GM19240 (cell line): ENCODE data around the gene FBXL22.
"Not testable (repeated sequence)": the region's sequence is repeated elsewhere in the genome, so short reads cannot be mapped to it uniquely, and the experiment has no call there.

ENCODE experiments used
- DNase-seq: peaks from one replicate; pipeline ENCODE4 v3.0.0; 2011; ENCODE audit warnings: low spot score; ENCODE audit not compliant: insufficient read length

Gene FBXL22

DNA sequence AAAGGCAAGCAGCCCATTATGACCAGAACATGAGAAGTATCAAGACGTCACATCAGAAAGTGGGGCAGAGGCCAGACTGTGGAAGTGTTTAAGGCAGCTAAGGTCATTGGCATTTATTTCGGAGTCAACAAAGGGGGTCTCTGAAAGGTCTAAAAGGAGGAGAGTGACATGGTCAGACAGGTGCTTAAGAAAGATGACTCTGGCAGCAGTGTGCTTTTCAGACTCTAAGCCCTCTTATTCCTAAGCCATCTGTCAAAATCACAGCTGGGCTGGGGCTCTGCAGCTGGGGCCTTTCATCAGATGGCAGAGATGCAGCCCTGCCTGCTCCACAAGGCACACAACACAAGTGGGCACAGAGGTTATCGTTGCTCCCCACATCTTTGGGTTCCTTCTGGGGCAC lies 14.0 kb downstream of the FBXL22 start:
- no peak for DNase-seq

DNA sequence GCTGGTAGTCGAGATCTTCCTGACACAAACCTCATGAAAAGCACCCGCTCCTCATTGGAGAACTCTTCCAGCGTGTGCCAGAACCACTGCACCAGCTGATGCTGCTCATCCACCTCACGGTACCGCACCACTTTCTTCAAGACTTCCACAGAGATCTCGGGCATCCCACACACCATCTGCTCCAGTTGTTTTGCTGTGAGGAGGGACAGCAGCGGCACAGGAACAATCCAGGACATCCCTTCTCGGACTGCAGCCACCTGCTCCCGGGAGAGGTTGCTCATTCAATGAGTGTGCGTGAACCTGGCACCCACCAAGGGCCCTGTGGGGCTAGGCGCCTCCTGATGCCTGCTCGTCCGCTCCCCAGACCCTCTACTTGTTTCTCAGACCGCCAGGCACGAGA lies 15.1 kb downstream of the FBXL22 start:
- DNase-seq: no peak

DNA sequence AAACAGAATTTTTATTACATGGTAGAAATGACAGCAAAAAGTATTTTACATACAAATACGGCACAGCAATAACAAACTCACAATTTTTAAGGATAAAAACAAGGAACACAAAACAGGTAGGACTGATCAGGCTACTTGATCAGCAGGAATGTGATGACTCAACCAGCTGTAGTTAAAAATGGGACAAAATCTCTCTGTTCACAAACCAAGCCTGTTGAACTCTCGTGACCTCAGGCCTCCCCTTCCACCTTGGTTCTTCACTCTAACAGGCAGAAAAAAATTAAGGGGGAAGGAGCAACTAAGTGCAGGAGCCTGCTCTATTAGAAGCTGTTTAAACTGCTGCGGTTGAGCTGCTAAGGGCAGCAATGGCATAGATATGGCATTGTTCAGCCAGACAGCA lies 18.7 kb downstream of the FBXL22 start:
- no peak for DNase-seq

GRCh38 chr15:63617147-63617546 lies 20.0 kb downstream of the FBXL22 start:
- not testable (repeated sequence) for DNase-seq

- DNase-seq: not testable (repeated sequence)
Measured at GRCh38 chr15:63617627-63618026, 20.4 kb downstream of the FBXL22 start.

DNA sequence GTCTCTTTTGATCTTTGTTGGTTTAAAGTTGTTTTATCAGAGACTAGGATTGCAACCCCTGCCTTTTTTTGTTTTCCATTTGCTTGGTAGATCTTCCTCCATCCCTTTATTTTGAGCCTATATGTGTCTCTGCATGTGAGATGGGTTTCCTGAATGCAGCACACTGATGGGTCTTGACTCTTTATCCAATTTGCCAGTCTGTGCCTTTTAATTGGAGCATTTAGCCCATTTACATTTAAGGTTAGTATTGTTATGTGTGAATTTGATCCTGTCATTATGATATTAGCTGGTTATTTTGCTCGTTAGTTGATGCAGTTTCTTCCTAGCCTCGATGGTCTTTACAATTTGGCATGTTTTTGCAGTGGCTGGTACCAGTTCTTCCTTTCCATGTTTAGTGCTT lies 23.6 kb downstream of the FBXL22 start:
- DNase-seq: not testable (repeated sequence)

DNA sequence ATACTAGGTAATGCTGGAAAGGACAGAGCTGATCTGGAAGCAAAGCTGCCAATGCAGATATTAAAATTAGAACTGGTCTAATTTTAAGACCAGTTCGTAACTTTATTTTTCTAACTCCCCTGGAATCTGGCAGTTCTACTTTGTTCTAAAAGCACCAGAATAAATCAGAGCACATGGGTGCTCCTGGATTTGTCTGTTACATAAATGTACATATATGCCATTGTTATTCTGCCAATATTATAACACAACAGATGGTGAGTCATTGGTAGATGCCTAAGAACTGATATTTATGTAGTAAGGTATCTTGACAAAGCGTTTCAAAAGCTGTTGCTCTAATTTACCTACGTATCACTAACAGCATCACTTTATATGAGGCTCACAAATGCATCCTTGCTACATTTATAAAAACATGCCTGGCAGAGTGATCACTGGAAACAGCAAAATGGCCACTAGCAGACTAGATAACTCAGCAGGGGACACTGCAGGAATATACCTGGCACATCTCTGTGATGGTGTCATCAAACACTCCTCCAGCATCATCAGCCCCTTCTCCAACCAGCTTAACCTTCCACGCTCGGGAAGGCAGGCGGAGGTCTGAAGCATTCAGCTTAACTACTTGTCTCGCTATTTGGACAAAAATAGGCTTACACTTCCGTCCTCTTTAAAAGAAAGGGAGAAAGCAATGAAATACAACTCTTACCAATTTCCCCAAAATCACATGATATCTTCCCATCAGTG lies 26.2 kb downstream of the FBXL22 start:
- no peak for DNase-seq

- DNase-seq: peak; percentile 26
Measured at GRCh38 chr15:63626955-63627354, 29.8 kb downstream of the FBXL22 start.

- DNase-seq: no peak
Measured at GRCh38 chr15:63628123-63628822, 31.1 kb downstream of the FBXL22 start.

DNA sequence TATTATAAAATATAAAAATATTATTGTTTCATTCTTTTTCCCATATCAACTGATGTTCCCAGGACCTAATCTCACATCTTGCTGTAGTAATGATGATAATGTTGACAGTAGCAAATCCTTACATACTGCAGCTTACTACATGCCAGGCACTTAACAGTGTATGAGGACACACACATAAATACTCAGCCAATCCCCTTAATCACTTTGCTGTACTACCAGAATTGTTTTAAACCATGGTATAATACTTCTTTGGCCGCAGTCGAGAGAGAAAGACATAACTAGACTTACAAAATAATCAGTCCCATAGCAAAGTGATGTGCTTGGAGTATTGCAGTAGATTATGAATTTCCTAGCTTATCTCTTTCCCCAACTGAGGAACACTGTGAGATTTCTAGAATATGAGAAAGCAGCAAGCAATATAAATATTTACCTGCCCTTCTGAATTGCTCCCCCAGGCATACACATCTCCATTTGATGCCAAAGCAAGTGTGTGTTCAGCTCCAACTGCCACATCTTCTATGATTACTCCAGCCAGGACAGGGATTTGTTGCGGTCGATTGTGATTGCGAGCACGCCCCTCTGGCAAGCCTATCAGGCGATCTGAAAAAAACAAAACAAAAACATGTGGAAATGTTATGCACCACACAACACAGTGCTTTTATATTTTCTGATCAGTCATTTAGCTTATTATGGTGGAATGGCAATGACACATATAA lies 33.0 kb downstream of the FBXL22 start:
- no peak for DNase-seq

DNA sequence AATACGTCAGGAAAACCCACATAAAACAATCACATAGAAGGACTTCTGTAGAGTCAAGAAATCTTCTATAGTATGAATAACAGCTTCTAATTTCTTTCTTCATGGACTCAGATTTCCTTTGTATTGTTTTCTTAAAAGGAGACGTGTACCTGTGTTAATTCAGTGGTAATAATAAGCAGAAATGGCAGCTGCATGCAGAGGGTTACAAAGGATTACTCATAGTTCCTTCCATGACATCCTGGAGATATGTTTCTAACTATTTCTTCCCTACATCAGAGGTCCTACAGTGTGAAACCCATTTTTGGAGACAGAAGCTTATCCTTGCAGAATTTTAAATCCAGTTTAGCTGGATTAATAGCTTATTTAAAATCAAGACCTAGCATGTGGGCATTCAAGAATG lies 36.1 kb downstream of the FBXL22 start:
- DNase-seq: no peak

GRCh38 chr15:63634154-63634553 lies 37.0 kb downstream of the FBXL22 start:
- DNase-seq: no peak

DNA sequence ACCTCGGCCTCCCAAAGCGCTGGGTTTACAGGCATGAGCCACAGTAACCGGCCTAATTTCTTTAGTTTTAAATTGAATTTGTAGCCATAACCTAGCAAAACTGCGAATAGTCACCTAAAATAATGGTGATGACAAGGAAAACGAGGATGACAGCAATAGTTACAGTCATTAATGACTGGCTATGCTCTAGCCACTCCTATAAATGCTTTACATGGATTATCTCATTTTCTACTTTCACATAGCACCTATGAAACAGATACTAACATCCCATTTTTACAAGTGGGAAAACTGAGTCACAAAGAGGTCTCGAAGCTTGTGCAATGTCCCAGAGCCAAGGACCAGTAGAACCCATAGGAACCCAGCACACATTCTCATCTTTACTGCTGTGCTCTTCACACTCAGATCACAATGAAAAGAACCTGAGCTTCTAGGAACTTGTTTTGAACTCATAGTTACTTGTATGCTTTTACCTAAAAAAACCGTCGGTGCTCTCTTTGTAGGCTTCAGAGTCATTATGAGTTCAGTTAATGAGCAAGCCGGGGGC lies 39.4 kb downstream of the FBXL22 start:
- no peak for DNase-seq

DNA sequence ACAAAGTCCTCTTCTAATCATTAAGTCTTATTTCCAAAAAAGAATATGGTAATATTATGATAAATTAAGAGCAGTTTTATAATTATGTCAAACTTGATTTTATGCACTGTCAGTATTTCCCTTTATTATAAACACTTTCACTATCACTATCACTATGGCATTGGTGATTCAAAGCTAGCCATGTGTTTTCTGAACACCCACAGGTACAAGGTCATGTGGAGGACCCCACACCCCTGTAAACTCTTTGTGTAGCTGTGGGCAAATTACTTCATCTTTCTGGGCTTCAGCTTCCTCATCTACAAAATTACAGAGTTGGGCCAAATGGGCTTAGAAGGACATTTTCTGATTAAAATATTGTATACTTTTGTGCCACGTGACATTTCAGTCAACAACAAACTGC lies 41.7 kb downstream of the FBXL22 start:
- no peak for DNase-seq

DNA sequence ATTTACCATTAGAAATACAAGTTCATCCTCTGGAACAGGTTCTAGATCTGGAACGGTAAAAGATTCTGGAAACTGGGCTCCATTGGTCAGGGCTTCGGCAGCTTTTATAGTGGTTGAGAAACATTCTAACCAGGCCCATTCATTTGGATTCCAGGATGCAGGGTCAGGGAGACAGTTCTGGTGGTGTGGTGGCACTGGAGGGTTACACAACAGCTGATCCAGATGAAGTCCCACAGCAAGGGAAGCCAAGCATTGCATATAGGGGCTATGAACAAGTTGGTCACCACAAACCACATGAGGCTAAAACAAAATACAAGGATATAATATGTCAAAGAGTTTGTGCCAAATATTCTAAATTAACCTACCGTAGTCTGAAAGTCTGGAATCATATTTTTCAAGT lies 43.0 kb downstream of the FBXL22 start:
- no peak for DNase-seq
